Measurements from ENCODE around the gene NUMBL.

NUMBL gene

GRCh38 chr19:40692212-40692551 is 1.7 kb upstream of the NUMBL start:
- Histone ChIP-seq H3K27me3 (ENCODE audit: low read length) (no peaks in the 10 kb centered on the region), H3F3A (ENCODE audit: insufficient read depth) (no peaks in the 10 kb centered on the region), H3K9me3 (ENCODE audit: insufficient read depth, low read length) (no peaks in the 10 kb centered on the region), H3K9me2 (replicated peaks; ENCODE audit: insufficient read depth, low read length) (no peaks in the 10 kb centered on the region), H2AFZ (ENCODE audit: low read depth, low read length, severe bottlenecking) (no peak overlapping the region), H4K20me1 (ENCODE audit: low read depth, low read length) (no peaks in the 10 kb centered on the region), H3K4me3 (ENCODE audit: insufficient read depth, low read length, poor library complexity, severe bottlenecking) (no peak overlapping the region), H3K36me3 (ENCODE audit: low read length) (no peaks in the 10 kb centered on the region), H3K27ac (ENCODE audit: low read depth, low read length) (no peak overlapping the region), H3K4me2 (ENCODE audit: low read depth, low read length, poor library complexity, severe bottlenecking) (no peak overlapping the region), H3K9ac (ENCODE audit: low read length) (no peak overlapping the region), H3K79me2 (ENCODE audit: insufficient read depth, low read length) (no peaks in the 10 kb centered on the region)
- TF ChIP-seq EZH2phosphoT487 (conservative IDR thresholded peaks at IDR 0.05; ENCODE audit: low read length) (no peak), CTCF (IDR thresholded peaks at IDR 0.05; ENCODE audit: insufficient read depth, low read length, poor library complexity, severe bottlenecking) (no peak)

- no peaks in the 10 kb centered on the region for H3K9me2 ChIP-seq (replicated peaks; ENCODE audit: insufficient read depth, low read length)
- H3F3A ChIP-seq (ENCODE audit: insufficient read depth): no peaks in the 10 kb centered on the region
- no peak overlapping the region for H3K4me2 ChIP-seq (ENCODE audit: low read depth, low read length, poor library complexity, severe bottlenecking)
- H3K9ac ChIP-seq (ENCODE audit: low read length): peak overlapping the region; percentile 66; the same call in 1 of the 2 replicates
- no peaks in the 10 kb centered on the region for H3K79me2 ChIP-seq (ENCODE audit: insufficient read depth, low read length)
- peak overlapping the region; percentile 63 for H3K27ac ChIP-seq (ENCODE audit: low read depth, low read length)
- no peaks in the 10 kb centered on the region for H3K27me3 ChIP-seq (ENCODE audit: low read length)
- H4K20me1 ChIP-seq (ENCODE audit: low read depth, low read length): no peaks in the 10 kb centered on the region
- H2AFZ ChIP-seq (ENCODE audit: low read depth, low read length, severe bottlenecking): no peak overlapping the region
- TF ChIP-seq CTCF (IDR thresholded peaks at IDR 0.05; ENCODE audit: insufficient read depth, low read length, poor library complexity, severe bottlenecking): no peak
- TF ChIP-seq EZH2phosphoT487 (conservative IDR thresholded peaks at IDR 0.05; ENCODE audit: low read length): no peak
- no peaks in the 10 kb centered on the region for H3K36me3 ChIP-seq (ENCODE audit: low read length)
- no peaks in the 10 kb centered on the region for H3K9me3 ChIP-seq (ENCODE audit: insufficient read depth, low read length)
- H3K4me3 ChIP-seq (ENCODE audit: insufficient read depth, low read length, poor library complexity, severe bottlenecking): no peak overlapping the region
Measured at GRCh38 chr19:40691421-40692211, 1.2 kb upstream of the NUMBL start.

- Histone ChIP-seq H2AFZ (ENCODE audit: low read depth, low read length, severe bottlenecking) (peak overlapping the region; percentile 93), H3K79me2 (ENCODE audit: insufficient read depth, low read length) (no peaks in the 10 kb centered on the region), H3K4me2 (ENCODE audit: low read depth, low read length, poor library complexity, severe bottlenecking) (peak overlapping the region; percentile 87), H3K9ac (ENCODE audit: low read length) (peak overlapping the region; percentile 66), H3K9me2 (replicated peaks; ENCODE audit: insufficient read depth, low read length) (no peaks in the 10 kb centered on the region), H3K4me3 (ENCODE audit: insufficient read depth, low read length, poor library complexity, severe bottlenecking) (peak overlapping the region; percentile 59), H4K20me1 (ENCODE audit: low read depth, low read length) (no peaks in the 10 kb centered on the region), H3K9me3 (ENCODE audit: insufficient read depth, low read length) (no peaks in the 10 kb centered on the region), H3F3A (ENCODE audit: insufficient read depth) (no peaks in the 10 kb centered on the region), H3K27me3 (ENCODE audit: low read length) (no peaks in the 10 kb centered on the region), H3K36me3 (ENCODE audit: low read length) (no peaks in the 10 kb centered on the region), H3K27ac (ENCODE audit: low read depth, low read length) (peak overlapping the region; percentile 63)
- TF ChIP-seq EZH2phosphoT487 (conservative IDR thresholded peaks at IDR 0.05; ENCODE audit: low read length): no peak
- no peak for TF ChIP-seq CTCF (IDR thresholded peaks at IDR 0.05; ENCODE audit: insufficient read depth, low read length, poor library complexity, severe bottlenecking)
Measured at GRCh38 chr19:40690693-40691420, 406 bp upstream of the NUMBL start.

Data from SU-DHL-6 (cell line).